KG1 (cell line): Measurements from ENCODE around the gene PSMC4.
"Not testable (repeated sequence)": the region's sequence is repeated elsewhere in the genome, so short reads cannot be mapped to it uniquely, and the experiment has no call there.

ENCODE experiments used
- DNase-seq: peaks from one replicate; lab custom pipeline; 2025; lab: John Stamatoyannopoulos, UW

Gene PSMC4

GRCh38 chr19:39946532-39946931 is 24.4 kb upstream of the PSMC4 start:
- no peak for DNase-seq

DNA sequence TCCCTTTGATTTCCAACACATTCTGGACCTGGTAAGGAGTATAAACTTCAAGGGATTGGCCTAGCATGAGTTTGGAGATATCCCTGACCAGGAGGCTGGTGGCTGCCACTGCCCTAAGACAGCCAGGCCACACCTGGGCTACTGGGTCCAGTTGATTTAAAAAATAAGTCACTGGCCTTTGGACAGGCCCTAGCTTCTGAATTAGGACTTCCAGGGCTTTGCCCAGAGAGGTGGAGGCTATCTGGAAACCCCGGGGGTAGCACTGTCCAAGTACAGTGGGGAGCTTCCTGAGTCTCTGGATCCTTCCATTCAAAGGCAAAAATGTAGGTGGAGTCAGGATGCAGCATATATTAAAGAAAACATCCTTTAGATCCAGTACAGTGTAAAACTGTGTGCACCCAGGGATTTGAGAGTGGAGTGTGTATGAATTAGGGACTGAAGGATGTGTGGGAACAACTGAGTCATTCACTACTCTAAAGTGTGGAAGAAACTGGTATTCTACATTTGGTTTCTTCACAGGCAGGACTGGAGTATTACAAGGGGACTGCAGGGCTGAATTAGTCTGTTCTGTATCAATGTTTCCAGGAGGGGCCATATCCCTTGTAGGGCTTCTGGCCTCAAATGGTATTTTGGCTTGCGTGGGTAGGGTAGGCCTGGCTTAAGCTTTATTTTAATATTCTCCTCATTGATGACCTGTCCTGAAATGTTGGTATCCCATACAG is 21.8 kb upstream of the PSMC4 start:
- DNase-seq = no peak

GRCh38 chr19:39951065-39951650 is 19.8 kb upstream of the PSMC4 start:
- DNase-seq = no peak

DNA sequence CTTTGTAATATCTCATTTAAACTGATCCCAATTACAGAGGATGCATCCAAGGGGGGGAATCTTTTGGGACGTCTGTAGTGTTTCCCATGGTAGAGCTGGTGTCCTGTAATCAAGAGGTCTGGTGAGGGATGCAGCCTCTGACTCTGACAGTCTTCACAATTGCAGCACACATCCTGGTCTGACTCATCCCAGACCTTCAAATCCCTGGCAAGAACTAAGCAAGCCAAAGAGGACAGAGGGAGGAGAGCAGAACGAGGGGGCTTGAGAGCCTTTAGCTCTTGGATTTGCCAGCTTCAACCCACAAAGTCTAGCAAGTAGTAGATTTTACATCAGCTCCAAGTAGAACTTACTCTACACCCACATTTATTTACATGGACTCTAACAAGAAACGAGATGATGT is 19.3 kb upstream of the PSMC4 start:
- no peak for DNase-seq

DNA sequence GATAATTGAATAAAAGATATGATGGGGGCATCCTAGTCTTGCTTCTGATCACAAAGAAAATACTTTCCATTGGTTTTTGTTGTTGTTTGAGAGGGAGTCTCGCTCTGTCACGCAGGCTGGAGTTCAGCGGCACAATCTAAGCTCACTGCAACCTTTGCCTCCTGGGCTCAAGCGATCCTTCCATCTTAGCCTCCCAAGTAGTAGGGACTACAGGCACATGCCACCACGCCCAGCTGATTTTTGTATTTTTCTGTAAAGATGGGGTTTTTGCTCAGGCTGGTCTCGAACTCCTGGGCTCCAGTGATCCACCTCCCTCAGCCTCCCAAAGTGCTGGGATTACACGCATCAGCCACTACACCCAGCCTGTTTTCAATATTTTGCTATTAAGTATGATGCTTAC is 17.1 kb upstream of the PSMC4 start:
- no peak for DNase-seq

- not testable (repeated sequence) for DNase-seq
Measured at GRCh38 chr19:39957886-39958285, 13.1 kb upstream of the PSMC4 start.

GRCh38 chr19:39958942-39959341 is 12.0 kb upstream of the PSMC4 start:
- not testable (repeated sequence) for DNase-seq

- DNase-seq = not testable (repeated sequence)
Measured at GRCh38 chr19:39959407-39959806, 11.6 kb upstream of the PSMC4 start.

DNA sequence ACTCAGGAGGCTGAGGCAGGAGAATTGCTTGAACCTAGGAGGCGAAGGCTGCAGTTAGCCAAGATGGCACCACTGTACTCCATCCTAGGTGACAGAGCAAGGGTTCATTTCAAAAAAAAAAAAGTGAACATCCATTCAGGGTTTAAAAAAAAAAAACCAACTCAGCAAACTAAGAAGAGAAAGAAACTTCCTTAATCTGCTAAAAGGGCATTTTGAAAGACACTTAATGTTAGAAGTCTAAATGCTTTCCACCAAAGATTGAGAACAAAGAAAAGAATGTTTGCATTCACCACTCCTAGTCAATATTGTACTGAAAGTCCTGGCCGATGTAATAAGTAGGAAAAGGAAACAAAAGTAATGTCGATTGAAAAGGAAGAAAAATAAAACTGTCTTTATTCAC is 7.1 kb upstream of the PSMC4 start:
- DNase-seq = no peak

GRCh38 chr19:39966617-39967016 is 4.3 kb upstream of the PSMC4 start:
- no peak for DNase-seq

- no peak for DNase-seq
Measured at GRCh38 chr19:39967561-39967960, 3.4 kb upstream of the PSMC4 start.

DNA sequence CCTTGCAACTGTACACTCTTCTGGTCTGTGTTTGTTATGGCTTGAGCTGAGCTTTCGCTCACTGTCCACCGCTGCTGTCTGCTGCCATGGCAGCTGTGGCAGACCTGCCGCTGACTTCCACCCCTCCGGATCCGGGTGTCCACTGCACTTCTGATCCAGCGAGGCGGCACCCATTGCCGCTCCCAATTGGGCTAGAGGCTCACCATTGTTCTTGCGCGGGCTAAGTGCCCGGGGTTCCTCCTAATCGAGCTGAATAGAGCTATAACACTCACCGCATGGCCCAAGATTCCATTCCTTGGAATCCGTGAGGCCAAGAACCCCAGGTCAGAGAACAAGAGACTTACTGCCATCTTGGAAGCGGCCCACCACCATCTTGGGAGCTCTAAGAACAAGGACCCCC is 2.2 kb upstream of the PSMC4 start:
- DNase-seq = no peak

- no peak for DNase-seq
Measured at GRCh38 chr19:39969266-39969665, 1.7 kb upstream of the PSMC4 start.

DNA sequence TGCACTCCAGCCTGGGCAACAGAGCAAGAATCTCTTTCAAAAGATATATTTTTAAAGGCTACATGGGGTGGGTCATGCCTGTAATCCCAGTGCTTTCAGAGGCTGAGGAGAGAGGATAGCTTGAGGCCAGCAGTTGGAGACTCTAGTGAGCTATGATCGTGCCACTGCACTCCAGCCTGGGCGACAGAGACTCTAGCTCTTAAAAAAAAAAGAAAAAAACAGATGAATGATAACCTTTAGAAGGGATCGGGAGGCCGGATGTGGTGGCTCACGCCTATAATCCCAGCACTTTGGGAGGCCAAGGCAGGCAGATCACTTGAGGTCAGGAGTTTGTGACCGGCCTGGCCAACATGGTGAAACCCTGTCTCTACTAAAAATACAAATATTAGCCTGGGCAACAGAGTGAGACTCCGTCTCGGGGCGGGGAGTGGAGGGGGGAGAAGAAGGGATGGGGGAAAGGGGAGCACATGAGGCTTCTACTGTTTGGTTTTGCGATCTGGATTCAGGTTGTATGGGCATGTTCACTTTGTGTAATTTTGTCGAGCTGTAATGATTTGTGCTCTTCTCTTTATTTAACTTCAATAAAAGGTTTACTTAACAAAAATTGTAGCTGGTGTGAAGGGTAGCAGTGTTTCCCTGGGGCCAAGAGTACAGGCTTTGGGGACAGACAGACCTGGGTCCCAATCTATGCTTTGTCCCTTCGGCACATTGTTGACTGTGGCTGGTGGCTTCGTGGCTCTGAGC is 1.1 kb upstream of the PSMC4 start:
- DNase-seq = no peak

DNA sequence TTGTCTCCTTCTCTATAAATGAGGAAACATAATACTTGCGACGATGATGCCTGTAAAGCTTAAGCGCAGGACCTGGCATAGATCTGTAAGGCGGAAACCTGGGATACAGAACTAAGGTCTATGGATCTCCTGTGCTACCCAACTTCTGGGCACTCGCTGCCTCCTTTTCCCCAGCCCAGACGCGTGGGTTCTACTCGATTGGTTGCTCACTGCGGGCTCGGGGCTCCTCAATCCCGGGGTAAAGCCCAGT is 615 bp upstream of the PSMC4 start:
- DNase-seq = no peak

- DNase-seq = no peak
Measured at GRCh38 chr19:39971380-39972035, 543 bp downstream of the PSMC4 start.

GRCh38 chr19:39974377-39975155 is 3.6 kb downstream of the PSMC4 start:
- no peak for DNase-seq

DNA sequence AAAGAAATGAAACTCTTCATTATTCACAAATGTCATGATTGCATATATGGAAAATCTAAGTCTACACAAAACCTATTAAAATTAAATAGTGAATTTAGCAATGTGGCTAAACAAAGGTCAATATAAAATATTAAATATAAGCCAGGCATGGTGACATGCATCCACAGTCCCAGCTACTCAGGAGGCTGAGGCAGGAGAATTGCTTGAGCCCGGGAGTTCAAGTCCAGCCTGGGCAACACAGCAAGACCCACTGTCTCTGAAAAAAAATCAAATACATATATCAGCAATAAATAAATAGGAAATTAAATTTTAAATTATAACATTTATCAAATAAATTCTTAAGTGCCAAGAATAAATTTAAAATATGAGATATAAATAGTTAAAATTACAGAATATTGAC is 11.9 kb downstream of the PSMC4 start:
- no peak for DNase-seq

GRCh38 chr19:39983695-39984300 is 12.8 kb downstream of the PSMC4 start:
- no peak for DNase-seq

- no peak for DNase-seq
Measured at GRCh38 chr19:39986643-39987042, 15.7 kb downstream of the PSMC4 start.

DNA sequence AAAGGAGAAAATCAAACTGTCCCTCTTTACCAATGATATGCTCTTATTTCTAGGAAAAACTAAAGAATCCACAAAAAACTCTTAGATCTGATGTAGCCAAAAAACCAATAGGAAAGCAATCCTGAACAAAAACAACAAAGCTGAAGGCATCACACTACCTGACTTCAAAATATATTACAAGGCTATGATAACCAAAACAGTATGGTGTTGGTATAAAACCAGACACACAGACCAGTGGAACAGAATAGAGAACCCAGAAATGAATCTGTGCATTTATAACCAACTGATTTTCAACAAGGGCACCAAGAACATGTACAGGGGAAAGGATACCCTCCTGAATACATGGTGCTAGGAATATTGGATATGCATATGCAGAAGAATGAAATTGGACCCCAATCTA is 16.2 kb downstream of the PSMC4 start:
- DNase-seq = no peak

GRCh38 chr19:39987596-39987995 is 16.6 kb downstream of the PSMC4 start:
- no peak for DNase-seq
